Hematopoietic multipotent progenitor cell treated with erythropoietin and hydrocortisone succinate and interleukin-3 and kit ligand, for 8 days (in vitro differentiated cells): ENCODE results near the gene C14orf132.

Experiments used
- DNase-seq: peaks from one replicate; pipeline ENCODE4 v3.0.0-alpha.2; 2015

The C14orf132 gene

GRCh38 chr14:96040828-96041371 is 1.7 kb downstream of the C14orf132 start:
- no peak for DNase-seq

GRCh38 chr14:96042248-96042930 is 3.2 kb downstream of the C14orf132 start:
- no peak for DNase-seq

- no peak for DNase-seq
These were observed 7.5 kb downstream of the C14orf132 start for GRCh38 chr14:96046630-96047029.

GRCh38 chr14:96047101-96047500 is 7.9 kb downstream of the C14orf132 start:
- DNase-seq = no peak

- no peak for DNase-seq
These were observed 10.8 kb downstream of the C14orf132 start for GRCh38 chr14:96049932-96050331.

GRCh38 chr14:96050482-96050881 is 11.3 kb downstream of the C14orf132 start:
- no peak for DNase-seq

- DNase-seq = no peak
These were observed 12.1 kb downstream of the C14orf132 start for GRCh38 chr14:96051231-96051630.

- DNase-seq = no peak
These were observed 12.7 kb downstream of the C14orf132 start for GRCh38 chr14:96051642-96052540.

- no peak for DNase-seq
These were observed 13.5 kb downstream of the C14orf132 start for GRCh38 chr14:96052541-96053247.

- no peak for DNase-seq
These were observed 14.1 kb downstream of the C14orf132 start for GRCh38 chr14:96053248-96053599.

GRCh38 chr14:96053600-96054381 is 14.6 kb downstream of the C14orf132 start:
- no peak for DNase-seq

GRCh38 chr14:96054661-96055060 is 15.5 kb downstream of the C14orf132 start:
- DNase-seq = no peak

- no peak for DNase-seq
These were observed 16.0 kb downstream of the C14orf132 start for GRCh38 chr14:96055065-96055752.

GRCh38 chr14:96055753-96056508 is 16.8 kb downstream of the C14orf132 start:
- DNase-seq = no peak

- no peak for DNase-seq
These were observed 17.6 kb downstream of the C14orf132 start for GRCh38 chr14:96056509-96057422.

GRCh38 chr14:96057738-96058137 is 18.6 kb downstream of the C14orf132 start:
- DNase-seq = no peak

- DNase-seq = no peak
These were observed 19.5 kb downstream of the C14orf132 start for GRCh38 chr14:96058576-96059200.

GRCh38 chr14:96059519-96060135 is 20.5 kb downstream of the C14orf132 start:
- DNase-seq = no peak
